Measurements from ENCODE around the gene MICA. TPM values are rescaled to one million over a fixed set of nuclear protein-coding genes. Genes with fewer than 3 reads are reported as not detected.
"Not testable (repeated sequence)": the region's sequence is repeated elsewhere in the genome, so short reads cannot be mapped to it uniquely, and the experiment has no call there.

MICA gene
- total and polyA plus RNA-seq, 2 donors = 5.6 to 9.4 TPM

DNA sequence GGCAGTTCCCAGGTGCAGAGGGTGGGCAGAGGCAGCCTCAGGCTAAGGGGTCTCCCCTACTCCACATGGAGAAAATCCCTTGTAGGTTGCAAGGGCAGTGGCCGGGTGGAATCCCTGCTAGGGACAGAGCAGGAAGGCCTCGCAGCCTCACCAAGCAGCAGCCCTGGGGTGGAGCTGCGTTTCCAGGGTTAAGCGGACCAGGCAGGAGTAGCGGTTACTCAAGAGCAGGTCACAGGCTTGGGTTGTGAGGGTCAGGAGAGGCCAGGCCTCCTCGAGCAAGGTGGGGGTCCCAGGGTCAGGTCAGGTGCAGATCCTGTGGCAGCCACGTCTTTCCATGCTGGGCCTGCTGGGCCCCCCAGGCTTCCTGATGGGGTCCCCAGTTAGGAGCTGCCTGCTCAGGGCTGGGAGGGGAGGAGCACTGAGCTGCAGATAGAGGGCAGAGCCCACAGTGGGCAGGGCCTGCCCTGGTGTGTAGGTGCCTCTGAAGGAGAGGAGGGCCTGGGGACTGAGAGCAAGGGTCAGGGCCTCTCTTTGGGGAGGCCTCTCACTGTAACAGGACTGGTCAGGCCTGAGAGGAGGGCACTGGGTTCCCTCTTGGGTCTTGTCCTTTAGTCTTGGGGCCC is 10.9 kb downstream of the MICA start:
- DNase-seq (ENCODE audit: low read depth in 6 of 9, low spot score in 9 of 9); H3K4me1 ChIP-seq (ENCODE audit: control insufficient read depth in 2 of 2, insufficient read depth in 2 of 2, low read length in 2 of 2); H3K9me3 ChIP-seq (ENCODE audit: control insufficient read depth in 2 of 2, insufficient read depth in 1 of 2, low read length in 1 of 2); H3K27me3 ChIP-seq (ENCODE audit: control insufficient read depth in 2 of 2, insufficient read depth in 1 of 2, low read length in 1 of 2); H3K27ac ChIP-seq (ENCODE audit: low read depth in 1 of 2, low read length in 1 of 2); H3K4me3 ChIP-seq (ENCODE audit: low read length in 2 of 2): not testable (repeated sequence)
- H3K36me3 ChIP-seq (ENCODE audit: control insufficient read depth in 2 of 2, insufficient read depth in 2 of 2, low read length in 1 of 2) = peaks cover 39 to 42% of the 10 kb centered on the region in 2 donors
- 97% methylated on average over 7 of the region's 7 CpGs for WGBS

DNA sequence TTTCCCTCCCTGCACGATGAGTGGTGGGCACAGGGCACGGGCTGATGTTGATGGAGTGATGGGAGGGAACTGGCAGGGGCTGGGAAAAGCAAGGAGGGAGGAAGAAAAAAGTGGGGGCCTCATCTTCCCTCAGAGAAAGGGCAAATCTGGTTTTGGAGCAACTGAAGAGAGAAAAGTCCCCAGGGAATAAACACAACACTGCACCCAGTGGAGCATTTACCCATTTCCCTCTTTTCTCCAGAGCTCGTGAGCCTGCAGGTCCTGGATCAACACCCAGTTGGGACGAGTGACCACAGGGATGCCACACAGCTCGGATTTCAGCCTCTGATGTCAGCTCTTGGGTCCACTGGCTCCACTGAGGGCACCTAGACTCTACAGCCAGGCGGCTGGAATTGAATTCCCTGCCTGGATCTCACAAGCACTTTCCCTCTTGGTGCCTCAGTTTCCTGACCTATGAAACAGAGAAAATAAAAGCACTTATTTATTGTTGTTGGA is 11.4 kb downstream of the MICA start:
- WGBS = 90% methylated on average over 6 of the region's 6 CpGs
- H3K36me3 ChIP-seq (ENCODE audit: control insufficient read depth in 2 of 2, insufficient read depth in 2 of 2, low read length in 1 of 2) = peaks cover 39 to 42% of the 10 kb centered on the region in 2 donors
- DNase-seq (ENCODE audit: low read depth in 6 of 9, low spot score in 9 of 9) = no peak

DNA sequence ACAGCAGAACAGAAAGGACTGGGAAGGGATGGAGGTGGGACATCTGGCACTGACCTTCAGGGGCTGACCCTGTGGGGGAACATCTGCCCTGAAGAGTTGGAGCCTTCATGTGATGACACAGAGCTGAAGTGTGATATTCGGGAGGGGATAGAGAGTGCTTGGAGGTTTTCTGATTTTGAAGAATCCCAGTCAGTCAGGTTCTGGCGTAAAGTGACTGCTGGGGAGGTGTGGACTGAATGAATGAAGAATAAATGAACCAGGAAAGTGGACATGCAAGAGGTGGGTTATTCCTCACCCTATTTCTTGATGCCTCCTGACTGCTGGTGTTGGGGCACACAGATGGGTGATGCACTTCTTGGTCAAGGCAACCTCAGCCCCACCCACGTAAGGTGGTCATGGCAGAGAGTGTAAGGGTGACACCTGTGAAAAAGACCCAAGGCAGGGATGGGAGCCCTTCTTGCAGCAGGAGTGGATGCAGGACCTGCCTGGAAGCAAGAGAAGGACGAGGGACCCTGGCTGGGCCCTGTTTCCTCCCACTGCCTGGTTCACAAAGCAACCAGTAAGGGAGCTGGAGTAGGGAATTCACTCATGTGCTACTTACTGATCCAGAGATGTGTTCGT is 13.1 kb downstream of the MICA start:
- 97% methylated on average over 5 of the region's 5 CpGs for WGBS
- H3K36me3 ChIP-seq (ENCODE audit: control insufficient read depth in 2 of 2, insufficient read depth in 2 of 2, low read length in 1 of 2) = peaks cover 31 to 33% of the 10 kb centered on the region in 2 donors

More for the DNA sequence above, 11.4 kb downstream of the MICA start:
- no peaks in the 10 kb centered on the region for H3K27me3 ChIP-seq (ENCODE audit: control insufficient read depth in 2 of 2, insufficient read depth in 1 of 2, low read length in 1 of 2)
- H3K4me1 ChIP-seq (ENCODE audit: control insufficient read depth in 2 of 2, insufficient read depth in 2 of 2, low read length in 2 of 2) = no peaks in the 10 kb centered on the region
- no peak overlapping the region for H3K27ac ChIP-seq (ENCODE audit: low read depth in 1 of 2, low read length in 1 of 2)
- no peak overlapping the region for H3K4me3 ChIP-seq (ENCODE audit: low read length in 2 of 2)
- H3K9me3 ChIP-seq (ENCODE audit: control insufficient read depth in 2 of 2, insufficient read depth in 1 of 2, low read length in 1 of 2) = no peaks in the 10 kb centered on the region

DNA sequence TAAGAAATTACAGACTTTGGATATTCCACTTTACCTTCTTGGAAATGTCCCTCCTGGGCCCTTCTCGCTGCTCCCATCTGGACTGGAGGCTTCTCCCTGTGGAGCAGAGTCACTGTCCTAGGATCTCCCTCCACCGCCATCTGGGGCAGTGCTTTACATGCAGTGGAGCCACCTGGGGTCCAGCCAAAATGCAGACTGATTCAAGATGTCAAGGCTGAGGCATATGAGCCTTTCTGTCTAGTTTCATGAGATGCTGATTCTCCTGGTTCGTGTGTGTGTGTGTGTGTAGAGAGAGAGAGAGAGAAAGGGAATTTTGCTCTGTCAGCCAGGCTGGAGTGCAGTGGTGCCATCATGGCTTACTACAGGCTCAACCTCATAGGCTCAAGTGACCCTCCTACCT is 14.9 kb downstream of the MICA start:
- Histone ChIP-seq H3K27me3 (ENCODE audit: control insufficient read depth in 2 of 2, insufficient read depth in 1 of 2, low read length in 1 of 2) (peaks cover 0 to 3% of the 10 kb centered on the region in 2 donors), H3K27ac (ENCODE audit: low read depth in 1 of 2, low read length in 1 of 2) (no peak overlapping the region), H3K4me1 (ENCODE audit: control insufficient read depth in 2 of 2, insufficient read depth in 2 of 2, low read length in 2 of 2) (no peaks in the 10 kb centered on the region), H3K4me3 (ENCODE audit: low read length in 2 of 2) (no peak overlapping the region), H3K9me3 (ENCODE audit: control insufficient read depth in 2 of 2, insufficient read depth in 1 of 2, low read length in 1 of 2) (no peaks in the 10 kb centered on the region), H3K36me3 (ENCODE audit: control insufficient read depth in 2 of 2, insufficient read depth in 2 of 2, low read length in 1 of 2) (peaks cover 15 to 20% of the 10 kb centered on the region in 2 donors)
- 97% methylated on average over 3 of the region's 3 CpGs for WGBS
- DNase-seq (ENCODE audit: low read depth in 6 of 9, low spot score in 9 of 9) = no peak

More for the DNA sequence above, 13.1 kb downstream of the MICA start:
- no peak overlapping the region for H3K4me3 ChIP-seq (ENCODE audit: low read length in 2 of 2)
- no peak for DNase-seq (ENCODE audit: low read depth in 6 of 9, low spot score in 9 of 9)
- H3K27ac ChIP-seq (ENCODE audit: low read depth in 1 of 2, low read length in 1 of 2) = no peak overlapping the region
- no peaks in the 10 kb centered on the region for H3K9me3 ChIP-seq (ENCODE audit: control insufficient read depth in 2 of 2, insufficient read depth in 1 of 2, low read length in 1 of 2)
- no peaks in the 10 kb centered on the region for H3K4me1 ChIP-seq (ENCODE audit: control insufficient read depth in 2 of 2, insufficient read depth in 2 of 2, low read length in 2 of 2)
- no peaks in the 10 kb centered on the region for H3K27me3 ChIP-seq (ENCODE audit: control insufficient read depth in 2 of 2, insufficient read depth in 1 of 2, low read length in 1 of 2)

DNA sequence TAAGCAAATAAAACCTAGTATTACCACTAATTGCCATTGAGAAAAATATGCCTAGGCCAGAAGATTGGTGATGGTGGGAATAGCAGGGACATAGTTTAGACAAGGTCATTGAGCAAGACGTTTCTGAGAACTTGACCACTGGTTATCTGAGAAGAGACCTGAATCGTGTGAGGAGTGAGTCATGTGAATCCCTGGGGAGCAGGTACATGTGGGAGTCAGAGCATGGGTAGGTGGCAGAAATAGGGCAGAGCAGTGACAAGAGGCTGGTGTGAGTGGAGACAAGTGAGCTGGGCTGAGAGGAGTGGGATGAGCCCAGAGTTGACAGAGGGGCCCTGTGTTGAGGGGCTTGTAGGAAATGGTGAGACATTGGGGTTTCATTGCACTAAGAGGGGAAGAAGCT is 16.4 kb downstream of the MICA start:
- H3K36me3 ChIP-seq (ENCODE audit: control insufficient read depth in 2 of 2, insufficient read depth in 2 of 2, low read length in 1 of 2) = peaks cover 6 to 15% of the 10 kb centered on the region in 2 donors
- peaks cover 0 to 5% of the 10 kb centered on the region in 2 donors for H3K27me3 ChIP-seq (ENCODE audit: control insufficient read depth in 2 of 2, insufficient read depth in 1 of 2, low read length in 1 of 2)
- 90% methylated on average over 2 of the region's 2 CpGs for WGBS
- H3K9me3 ChIP-seq (ENCODE audit: control insufficient read depth in 2 of 2, insufficient read depth in 1 of 2, low read length in 1 of 2) = no peaks in the 10 kb centered on the region
- no peak for DNase-seq (ENCODE audit: low read depth in 6 of 9, low spot score in 9 of 9)
- no peaks in the 10 kb centered on the region for H3K4me1 ChIP-seq (ENCODE audit: control insufficient read depth in 2 of 2, insufficient read depth in 2 of 2, low read length in 2 of 2)
- H3K27ac ChIP-seq (ENCODE audit: low read depth in 1 of 2, low read length in 1 of 2) = no peak overlapping the region
- H3K4me3 ChIP-seq (ENCODE audit: low read length in 2 of 2) = no peak overlapping the region

DNA sequence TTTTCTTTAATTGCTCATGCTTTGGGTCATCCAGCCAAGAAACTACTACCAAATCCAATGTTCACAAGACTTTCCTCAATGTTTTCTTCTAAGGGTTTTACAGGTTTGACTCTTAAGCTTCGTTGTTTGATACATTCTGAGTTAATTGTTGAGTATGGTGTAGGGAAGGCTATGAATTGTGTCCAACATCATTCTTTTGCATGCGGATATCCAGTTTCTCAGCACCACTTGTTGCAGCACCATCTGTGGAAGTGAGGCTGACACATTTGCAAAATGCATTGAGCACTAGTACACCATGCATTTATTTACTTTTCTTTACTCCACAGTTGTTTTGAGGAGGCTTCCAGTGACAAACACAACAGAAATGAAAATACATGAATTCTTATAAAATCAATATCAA is 17.2 kb downstream of the MICA start:
- Histone ChIP-seq H3K36me3 (ENCODE audit: control insufficient read depth in 2 of 2, insufficient read depth in 2 of 2, low read length in 1 of 2) (peaks cover 4 to 14% of the 10 kb centered on the region in 2 donors), H3K27ac (ENCODE audit: low read depth in 1 of 2, low read length in 1 of 2) (no peak overlapping the region), H3K4me3 (ENCODE audit: low read length in 2 of 2) (no peak overlapping the region), H3K4me1 (ENCODE audit: control insufficient read depth in 2 of 2, insufficient read depth in 2 of 2, low read length in 2 of 2) (no peaks in the 10 kb centered on the region), H3K9me3 (ENCODE audit: control insufficient read depth in 2 of 2, insufficient read depth in 1 of 2, low read length in 1 of 2) (no peaks in the 10 kb centered on the region), H3K27me3 (ENCODE audit: control insufficient read depth in 2 of 2, insufficient read depth in 1 of 2, low read length in 1 of 2) (peaks cover 0 to 5% of the 10 kb centered on the region in 2 donors)
- 95% methylated on average over 2 of the region's 2 CpGs for WGBS
- no peak for DNase-seq (ENCODE audit: low read depth in 6 of 9, low spot score in 9 of 9)

DNA sequence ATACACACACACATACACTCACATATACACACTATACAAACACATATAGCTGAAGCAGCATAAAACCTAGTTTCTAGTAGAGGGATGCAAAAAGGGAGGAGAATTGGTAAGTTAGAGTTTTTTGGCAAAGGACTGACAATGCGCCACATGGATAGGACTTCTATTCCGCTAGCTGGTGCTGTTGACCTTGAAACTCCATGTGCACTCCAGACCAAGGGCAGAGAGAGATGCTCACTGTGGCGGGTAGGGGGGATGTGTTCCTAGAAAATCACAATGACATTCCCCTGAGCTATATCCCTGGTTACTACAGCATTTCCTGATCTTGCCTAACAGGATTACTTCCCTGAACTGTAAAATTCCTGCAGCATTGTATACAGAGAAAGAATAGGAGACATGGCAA is 19.2 kb downstream of the MICA start:
- no peak for DNase-seq (ENCODE audit: low read depth in 6 of 9, low spot score in 9 of 9)
- Histone ChIP-seq H3K4me1 (ENCODE audit: control insufficient read depth in 2 of 2, insufficient read depth in 2 of 2, low read length in 2 of 2) (no peaks in the 10 kb centered on the region), H3K36me3 (ENCODE audit: control insufficient read depth in 2 of 2, insufficient read depth in 2 of 2, low read length in 1 of 2) (no peaks in the 10 kb centered on the region), H3K9me3 (ENCODE audit: control insufficient read depth in 2 of 2, insufficient read depth in 1 of 2, low read length in 1 of 2) (no peaks in the 10 kb centered on the region), H3K27me3 (ENCODE audit: control insufficient read depth in 2 of 2, insufficient read depth in 1 of 2, low read length in 1 of 2) (peaks cover 0 to 5% of the 10 kb centered on the region in 2 donors), H3K27ac (ENCODE audit: low read depth in 1 of 2, low read length in 1 of 2) (no peak overlapping the region), H3K4me3 (ENCODE audit: low read length in 2 of 2) (no peak overlapping the region)
- 91% methylated on average over 3 of the region's 3 CpGs for WGBS

DNA sequence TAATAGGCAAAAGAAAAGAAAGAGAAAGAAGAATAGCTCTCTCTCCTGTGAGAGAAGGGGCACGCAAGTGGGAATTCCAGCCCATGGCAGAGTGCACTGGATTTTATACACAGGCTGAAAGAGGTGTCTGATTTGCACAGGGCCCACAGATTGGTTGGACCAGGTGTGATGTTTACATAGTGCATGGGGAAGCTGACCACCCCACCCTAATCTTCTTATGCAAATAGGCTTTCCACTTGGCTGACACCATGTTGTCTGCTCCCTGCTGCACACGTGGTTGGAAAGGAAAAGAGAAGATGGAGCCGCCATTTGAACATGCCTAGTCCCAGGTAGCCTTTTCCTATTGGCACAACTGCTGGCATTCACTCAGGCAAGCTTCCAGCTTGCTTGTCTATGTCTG is 20.2 kb downstream of the MICA start:
- no peak for DNase-seq (ENCODE audit: low read depth in 6 of 9, low spot score in 9 of 9)
- Histone ChIP-seq H3K27me3 (ENCODE audit: control insufficient read depth in 2 of 2, insufficient read depth in 1 of 2, low read length in 1 of 2) (peaks cover 0 to 5% of the 10 kb centered on the region in 2 donors), H3K9me3 (ENCODE audit: control insufficient read depth in 2 of 2, insufficient read depth in 1 of 2, low read length in 1 of 2) (no peaks in the 10 kb centered on the region), H3K4me3 (ENCODE audit: low read length in 2 of 2) (no peak overlapping the region), H3K27ac (ENCODE audit: low read depth in 1 of 2, low read length in 1 of 2) (no peak overlapping the region), H3K4me1 (ENCODE audit: control insufficient read depth in 2 of 2, insufficient read depth in 2 of 2, low read length in 2 of 2) (no peaks in the 10 kb centered on the region), H3K36me3 (ENCODE audit: control insufficient read depth in 2 of 2, insufficient read depth in 2 of 2, low read length in 1 of 2) (no peaks in the 10 kb centered on the region)
- 70% methylated on average over 3 of the region's 3 CpGs for WGBS

Data from thymus (tissue), 11 donors.